ENCODE results near the gene NYNRIN. TPM values are rescaled to one million over a fixed set of nuclear protein-coding genes. Genes with fewer than 3 reads are reported as not detected.

Gene NYNRIN
- total and polyA plus RNA-seq, 2 of the 4 experiments (the other 2 are of a cell fraction) = 2.2 to 5.4 TPM

GRCh38 chr14:24422694-24423601, 24.1 kb downstream of the NYNRIN start:
- H3K14ac ChIP-seq (replicated peaks; ENCODE audit: low read depth, low read length) = no peak overlapping the region
- H3K79me1 ChIP-seq (ENCODE audit: low read depth in 1 of 2, low read length in 2 of 2) = no peaks in the 10 kb centered on the region
- H2AK5ac ChIP-seq (ENCODE audit: low read depth, low read length) = no peak overlapping the region
- no peaks in the 10 kb centered on the region for H4K20me1 ChIP-seq (ENCODE audit: insufficient read depth, low read length)
- BruUV-seq (replicated peaks) = no TSS peak
- H3K9ac ChIP-seq (ENCODE audit: low read depth, low read length) = no peak overlapping the region
- H2BK120ac ChIP-seq (ENCODE audit: low read depth, low read length) = no peak overlapping the region
- no peak overlapping the region for H3K4me2 ChIP-seq (ENCODE audit: low read depth, low read length)
- no peak overlapping the region for H2AK9ac ChIP-seq (replicated peaks; ENCODE audit: low read depth, low read length, poor library complexity)
- in situ Hi-C loops (cut with MboI; ENCODE audit: low sequenced_read_pairs) (no loop called here), intact Hi-C loops (cut with micrococcal nuclease) (no loop called here), dilution Hi-C loops (cut with HindIII; ENCODE audit: low sequenced_read_pairs, unreplicated experiment) (no loop called here)
- H3K9me1 ChIP-seq (ENCODE audit: insufficient read depth, low read length) = peaks cover 3% of the 10 kb centered on the region; the same call in 1 of the 2 replicates
- no peak overlapping the region for H3K56ac ChIP-seq (ENCODE audit: extremely low read depth, insufficient read depth, low read length)
- no peak overlapping the region; the same call in 1 of the 2 replicates for H3K23ac ChIP-seq (ENCODE audit: low read depth, low read length)
- no peak overlapping the region for H4K8ac ChIP-seq (ENCODE audit: low read depth in 2 of 2, low read length in 2 of 2)
- WGBS, 2 experiments (ENCODE audit: extremely low coverage in 2 of 2, insufficient read length in 1 of 2) = 82% methylated on average over 8 of the region's 12 CpGs; no CpG with 5 or more reads in 1 of the 2 experiments
- H3K27me3 ChIP-seq (ENCODE audit: control insufficient read depth, insufficient read depth, low read length) = peaks cover 29% of the 10 kb centered on the region
- H3K36me3 ChIP-seq (ENCODE audit: control insufficient read depth, insufficient read depth, low read length) = no peaks in the 10 kb centered on the region
- no peak overlapping the region for H4K91ac ChIP-seq (ENCODE audit: insufficient read depth, low read depth, low read length)
- H3K4ac ChIP-seq (ENCODE audit: low read depth, low read length) = no peak overlapping the region
- no peak overlapping the region; the same call in 2 of the 3 replicates for H2BK15ac ChIP-seq (ENCODE audit: low read depth, low read length)
- no peak for DNase-seq
- CTCF ChIA-PET = interaction anchor here (1.0 to 1.1 kb wide), 2 partner anchors 11 to 21 kb away, joined by 3 to 4 read pairs; no protein-coding TSS in a partner anchor
- H3K27ac ChIP-seq (ENCODE audit: insufficient read depth, low read length) = no peak overlapping the region
- no peak overlapping the region for H2BK20ac ChIP-seq (ENCODE audit: low read depth, low read length)
- H2AFZ ChIP-seq (replicated peaks; ENCODE audit: low read length, poor library complexity) = peak overlapping the region; percentile 14
- H3K4me3 ChIP-seq (ENCODE audit: insufficient read depth, low read depth, low read length) = no peak overlapping the region
- H3K4me1 ChIP-seq (ENCODE audit: control insufficient read depth, insufficient read depth, low read length) = no peaks in the 10 kb centered on the region
- H2BK5ac ChIP-seq (ENCODE audit: low read depth, low read length, poor library complexity, severe bottlenecking) = no peak overlapping the region
- no peak overlapping the region for H4K5ac ChIP-seq (ENCODE audit: low read depth, low read length)
- TF ChIP-seq CTCF (conservative IDR thresholded peaks at IDR 0.05; ENCODE audit: low read depth, low read length) = no peak
- TF ChIP-seq CHD1 (IDR thresholded peaks at IDR 0.05; ENCODE audit: low read depth, low read length) = no peak
- TF ChIP-seq MXI1 (IDR thresholded peaks at IDR 0.05; ENCODE audit: borderline replicate concordance, low read depth, low read length) = no peak
- TF ChIP-seq RAD21 (IDR thresholded peaks at IDR 0.05; ENCODE audit: low read length) = no peak
- no peak for TF ChIP-seq POLR2A (IDR thresholded peaks at IDR 0.05; ENCODE audit: low read depth, low read length)
- TF ChIP-seq BHLHE40 (IDR thresholded peaks at IDR 0.05; ENCODE audit: low read depth, low read length) = no peak
- no peak for ATAC-seq (ENCODE audit: low read depth)
- H3K9me3 ChIP-seq (ENCODE audit: control insufficient read depth, insufficient read depth, low read length) = no peaks in the 10 kb centered on the region
- POLR2A ChIA-PET (ENCODE audit: unreplicated experiment) = no interaction called here
- H3K18ac ChIP-seq (ENCODE audit: low read depth, low read length) = no peak overlapping the region

Data from IMR-90 (cell line).